ENCODE results near the gene RBMS3. TPM values are rescaled to one million over a fixed set of nuclear protein-coding genes. Genes with fewer than 3 reads are reported as not detected.

The RBMS3 gene
- total RNA-seq, 1 experiment from 2014 or later, result 0.42 TPM

DNA sequence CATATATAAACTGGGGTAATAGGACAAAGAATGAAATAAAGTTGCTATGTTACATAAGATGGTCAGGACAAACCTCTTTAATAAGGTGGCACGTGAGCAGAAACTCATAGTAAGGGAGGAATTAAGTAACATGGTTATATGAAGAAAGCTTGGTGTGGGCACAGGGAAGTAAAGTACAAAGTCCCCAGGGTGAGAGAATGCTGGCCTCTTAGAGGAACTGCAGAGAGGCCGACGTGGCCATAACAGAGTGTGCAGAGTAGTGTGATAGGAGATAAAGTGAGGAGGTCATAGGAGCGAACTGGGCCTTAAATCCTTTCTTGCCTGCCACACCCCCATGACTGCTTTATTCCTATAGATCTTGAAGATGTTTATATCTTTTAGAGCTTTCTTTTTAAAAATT, 17.4 kb upstream of the RBMS3 start:
- Histone ChIP-seq H3K9ac (ENCODE audit: low read length) (no peak overlapping the region), H3K9me3 (ENCODE audit: control insufficient read depth in 1 of 2, insufficient read depth in 1 of 2, low read depth in 1 of 2, low read length in 2 of 2) (no peaks in the 10 kb centered on the region), H3K79me2 (ENCODE audit: insufficient read depth, low read length) (no peaks in the 10 kb centered on the region), H3K36me3 (ENCODE audit: control insufficient read depth in 1 of 2, insufficient read depth in 2 of 2, low read length in 2 of 2) (no peaks in the 10 kb centered on the region), H3K4me2 (ENCODE audit: low read length) (no peak overlapping the region), H3K27ac (ENCODE audit: low read depth, low read length) (no peak overlapping the region), H4K20me1 (ENCODE audit: insufficient read depth) (no peaks in the 10 kb centered on the region), H2AFZ (ENCODE audit: low read depth, low read length, poor library complexity, severe bottlenecking) (no peak overlapping the region), H3K4me1 (ENCODE audit: control insufficient read depth in 1 of 2, insufficient read depth in 2 of 2, low read length in 2 of 2) (no peaks in the 10 kb centered on the region), H3K4me3 (replicated peaks in 1 of 2; ENCODE audit: low read depth in 1 of 2, low read length in 2 of 2) (no peak overlapping the region), H3K9me2 (ENCODE audit: insufficient read depth) (no peaks in the 10 kb centered on the region), H3K27me3 (ENCODE audit: insufficient read depth, low read length) (no peaks in the 10 kb centered on the region)
- DNase-seq (ENCODE audit: low read depth, low spot score) (no peak), ATAC-seq (no peak)
- CTCF ChIA-PET, result no interaction called here
- POLR2A ChIA-PET, result no interaction called here
- intact Hi-C loops (cut with micrococcal nuclease), result no loop called here
- BruUV-seq (replicated peaks), result no TSS peak
- TF ChIP-seq JUND (IDR thresholded peaks at IDR 0.05) (no peak), ZNF274 (IDR thresholded peaks at IDR 0.05; ENCODE audit: low read depth, low read length) (no peak), POLR2A (IDR thresholded peaks at IDR 0.05; ENCODE audit: borderline replicate concordance, extremely low read depth, insufficient read depth, insufficient read length) (no peak), SRF (IDR thresholded peaks at IDR 0.05; ENCODE audit: low read depth) (no peak), EGR1 (IDR thresholded peaks at IDR 0.05; ENCODE audit: low read depth) (no peak), SIN3A (IDR thresholded peaks at IDR 0.05; ENCODE audit: low read depth) (no peak), YY1 (IDR thresholded peaks at IDR 0.05; ENCODE audit: extremely low read depth, insufficient replicate concordance, low read depth, low read length) (no peak), CBX3 (IDR thresholded peaks at IDR 0.05; ENCODE audit: low read depth) (no peak)
- TF ChIP-seq, protein P1, sequence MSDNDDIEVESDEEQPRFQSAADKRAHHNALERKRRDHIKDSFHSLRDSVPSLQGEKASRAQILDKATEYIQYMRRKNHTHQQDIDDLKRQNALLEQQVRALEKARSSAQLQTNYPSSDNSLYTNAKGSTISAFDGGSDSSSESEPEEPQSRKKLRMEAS (IDR thresholded peaks at IDR 0.05), result no peak
- RAD21 ChIA-PET (ENCODE audit: low non-redundant PET in 1 of 2, low total read pairs in 2 of 2, uncharacterized antibody in 2 of 2, unreplicated experiment in 2 of 2), result no interaction called here

DNA sequence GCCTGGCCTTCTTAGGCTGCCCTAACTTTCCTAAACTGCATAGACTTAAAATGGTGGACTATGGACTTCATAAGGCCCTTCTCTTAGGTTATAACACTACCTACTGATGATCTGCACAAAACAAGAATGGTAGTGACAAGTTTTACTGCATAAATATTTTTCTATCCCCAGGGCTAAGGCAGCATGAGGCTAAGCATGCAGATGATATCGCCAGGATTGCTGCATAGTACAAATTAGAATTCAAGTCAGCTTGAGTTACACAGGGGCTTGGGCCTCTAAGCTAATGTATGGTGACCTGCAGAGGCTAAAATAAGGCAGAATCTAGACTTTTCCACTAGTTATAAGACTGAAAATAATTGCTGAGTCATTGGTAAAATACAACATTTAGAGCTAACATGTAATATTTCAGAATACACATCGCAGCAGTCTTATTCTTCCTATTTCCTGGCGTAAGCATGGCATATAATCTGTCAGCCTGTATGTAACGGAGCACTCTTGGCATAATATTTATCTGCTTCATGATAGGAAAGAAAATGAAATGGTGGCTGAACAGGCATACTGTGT, 15.3 kb upstream of the RBMS3 start:
- Histone ChIP-seq H2AFZ (ENCODE audit: low read depth, low read length, poor library complexity, severe bottlenecking) (no peak overlapping the region), H3K9ac (ENCODE audit: low read length) (no peak overlapping the region), H3K4me3 (replicated peaks in 1 of 2; ENCODE audit: low read depth in 1 of 2, low read length in 2 of 2) (no peak overlapping the region), H3K27ac (ENCODE audit: low read depth, low read length) (no peak overlapping the region), H3K4me1 (ENCODE audit: control insufficient read depth in 1 of 2, insufficient read depth in 2 of 2, low read length in 2 of 2) (no peaks in the 10 kb centered on the region), H3K9me2 (ENCODE audit: insufficient read depth) (no peaks in the 10 kb centered on the region), H4K20me1 (ENCODE audit: insufficient read depth) (no peaks in the 10 kb centered on the region), H3K36me3 (ENCODE audit: control insufficient read depth in 1 of 2, insufficient read depth in 2 of 2, low read length in 2 of 2) (no peaks in the 10 kb centered on the region), H3K79me2 (ENCODE audit: insufficient read depth, low read length) (no peaks in the 10 kb centered on the region), H3K27me3 (ENCODE audit: insufficient read depth, low read length) (no peaks in the 10 kb centered on the region), H3K4me2 (ENCODE audit: low read length) (no peak overlapping the region), H3K9me3 (ENCODE audit: control insufficient read depth in 1 of 2, insufficient read depth in 1 of 2, low read depth in 1 of 2, low read length in 2 of 2) (no peaks in the 10 kb centered on the region)
- POLR2A ChIA-PET, result no interaction called here
- no TSS peak for BruUV-seq (replicated peaks)
- DNase-seq (ENCODE audit: low read depth, low spot score) (no peak), ATAC-seq (no peak)
- CTCF ChIA-PET, result no interaction called here
- RAD21 ChIA-PET (ENCODE audit: low non-redundant PET in 1 of 2, low total read pairs in 2 of 2, uncharacterized antibody in 2 of 2, unreplicated experiment in 2 of 2), result no interaction called here
- intact Hi-C loops (cut with micrococcal nuclease), result no loop called here
- TF ChIP-seq EGR1 (IDR thresholded peaks at IDR 0.05; ENCODE audit: low read depth), result no peak
- TF ChIP-seq TCF7L2 (IDR thresholded peaks at IDR 0.05; ENCODE audit: borderline replicate concordance, extremely low read depth, insufficient read depth, insufficient read length), result no peak
- no peak for TF ChIP-seq CEBPB (IDR thresholded peaks at IDR 0.05; ENCODE audit: low read depth)
- no peak for TF ChIP-seq POLR2A (IDR thresholded peaks at IDR 0.05; ENCODE audit: borderline replicate concordance, extremely low read depth, insufficient read depth, insufficient read length)
- TF ChIP-seq, protein P2, sequence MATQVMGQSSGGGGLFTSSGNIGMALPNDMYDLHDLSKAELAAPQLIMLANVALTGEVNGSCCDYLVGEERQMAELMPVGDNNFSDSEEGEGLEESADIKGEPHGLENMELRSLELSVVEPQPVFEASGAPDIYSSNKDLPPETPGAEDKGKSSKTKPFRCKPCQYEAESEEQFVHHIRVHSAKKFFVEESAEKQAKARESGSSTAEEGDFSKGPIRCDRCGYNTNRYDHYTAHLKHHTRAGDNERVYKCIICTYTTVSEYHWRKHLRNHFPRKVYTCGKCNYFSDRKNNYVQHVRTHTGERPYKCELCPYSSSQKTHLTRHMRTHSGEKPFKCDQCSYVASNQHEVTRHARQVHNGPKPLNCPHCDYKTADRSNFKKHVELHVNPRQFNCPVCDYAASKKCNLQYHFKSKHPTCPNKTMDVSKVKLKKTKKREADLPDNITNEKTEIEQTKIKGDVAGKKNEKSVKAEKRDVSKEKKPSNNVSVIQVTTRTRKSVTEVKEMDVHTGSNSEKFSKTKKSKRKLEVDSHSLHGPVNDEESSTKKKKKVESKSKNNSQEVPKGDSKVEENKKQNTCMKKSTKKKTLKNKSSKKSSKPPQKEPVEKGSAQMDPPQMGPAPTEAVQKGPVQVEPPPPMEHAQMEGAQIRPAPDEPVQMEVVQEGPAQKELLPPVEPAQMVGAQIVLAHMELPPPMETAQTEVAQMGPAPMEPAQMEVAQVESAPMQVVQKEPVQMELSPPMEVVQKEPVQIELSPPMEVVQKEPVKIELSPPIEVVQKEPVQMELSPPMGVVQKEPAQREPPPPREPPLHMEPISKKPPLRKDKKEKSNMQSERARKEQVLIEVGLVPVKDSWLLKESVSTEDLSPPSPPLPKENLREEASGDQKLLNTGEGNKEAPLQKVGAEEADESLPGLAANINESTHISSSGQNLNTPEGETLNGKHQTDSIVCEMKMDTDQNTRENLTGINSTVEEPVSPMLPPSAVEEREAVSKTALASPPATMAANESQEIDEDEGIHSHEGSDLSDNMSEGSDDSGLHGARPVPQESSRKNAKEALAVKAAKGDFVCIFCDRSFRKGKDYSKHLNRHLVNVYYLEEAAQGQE (IDR thresholded peaks at IDR 0.05; ENCODE audit: low read depth), result no peak
- TF ChIP-seq JUND (IDR thresholded peaks at IDR 0.05), result no peak
- TF ChIP-seq, protein P3, sequence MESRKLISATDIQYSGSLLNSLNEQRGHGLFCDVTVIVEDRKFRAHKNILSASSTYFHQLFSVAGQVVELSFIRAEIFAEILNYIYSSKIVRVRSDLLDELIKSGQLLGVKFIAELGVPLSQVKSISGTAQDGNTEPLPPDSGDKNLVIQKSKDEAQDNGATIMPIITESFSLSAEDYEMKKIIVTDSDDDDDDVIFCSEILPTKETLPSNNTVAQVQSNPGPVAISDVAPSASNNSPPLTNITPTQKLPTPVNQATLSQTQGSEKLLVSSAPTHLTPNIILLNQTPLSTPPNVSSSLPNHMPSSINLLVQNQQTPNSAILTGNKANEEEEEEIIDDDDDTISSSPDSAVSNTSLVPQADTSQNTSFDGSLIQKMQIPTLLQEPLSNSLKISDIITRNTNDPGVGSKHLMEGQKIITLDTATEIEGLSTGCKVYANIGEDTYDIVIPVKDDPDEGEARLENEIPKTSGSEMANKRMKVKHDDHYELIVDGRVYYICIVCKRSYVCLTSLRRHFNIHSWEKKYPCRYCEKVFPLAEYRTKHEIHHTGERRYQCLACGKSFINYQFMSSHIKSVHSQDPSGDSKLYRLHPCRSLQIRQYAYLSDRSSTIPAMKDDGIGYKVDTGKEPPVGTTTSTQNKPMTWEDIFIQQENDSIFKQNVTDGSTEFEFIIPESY (IDR thresholded peaks at IDR 0.05; ENCODE audit: extremely low read depth, insufficient replicate concordance, low read length), result no peak

Measured in HCT116 (cell line).